Measurements from ENCODE around the gene LMTK2. TPM values are rescaled to one million over a fixed set of nuclear protein-coding genes. Genes with fewer than 3 reads are reported as not detected.
"Not testable (repeated sequence)": the region's sequence is repeated elsewhere in the genome, so short reads cannot be mapped to it uniquely, and the experiment has no call there.

The LMTK2 gene
- total RNA-seq, 1 donor from 2014 or later: 10.1 TPM

GRCh38 chr7:98217623-98218582, 111.2 kb downstream of the LMTK2 start:
- DNase-seq (ENCODE audit: low spot score): no peak

- DNase-seq (ENCODE audit: low spot score): not testable (repeated sequence)
Measured at GRCh38 chr7:98219382-98219781, 112.7 kb downstream of the LMTK2 start.

- no peak for DNase-seq (ENCODE audit: low spot score)
Measured at GRCh38 chr7:98221611-98222532, 115.2 kb downstream of the LMTK2 start.

- DNase-seq (ENCODE audit: low spot score): no peak
Measured at GRCh38 chr7:98222533-98223195, 116.0 kb downstream of the LMTK2 start.

- no peak for DNase-seq (ENCODE audit: low spot score)
Measured at GRCh38 chr7:98223351-98223897, 116.8 kb downstream of the LMTK2 start.

GRCh38 chr7:98223898-98224700, 117.4 kb downstream of the LMTK2 start:
- no peak for DNase-seq (ENCODE audit: low spot score)

GRCh38 chr7:98224701-98225181, 118.1 kb downstream of the LMTK2 start:
- no peak for DNase-seq (ENCODE audit: low spot score)

GRCh38 chr7:98225913-98226614, 119.4 kb downstream of the LMTK2 start:
- DNase-seq (ENCODE audit: low spot score): no peak

- DNase-seq (ENCODE audit: low spot score): no peak
Measured at GRCh38 chr7:98227939-98228338, 121.3 kb downstream of the LMTK2 start.

GRCh38 chr7:98228801-98229200, 122.1 kb downstream of the LMTK2 start:
- no peak for DNase-seq (ENCODE audit: low spot score)

GRCh38 chr7:98229441-98229840, 122.8 kb downstream of the LMTK2 start:
- no peak for DNase-seq (ENCODE audit: low spot score)

- DNase-seq (ENCODE audit: low spot score): no peak
Measured at GRCh38 chr7:98229991-98230745, 123.5 kb downstream of the LMTK2 start.

- DNase-seq (ENCODE audit: low spot score): no peak
Measured at GRCh38 chr7:98230746-98231471, 124.2 kb downstream of the LMTK2 start.

GRCh38 chr7:98231493-98232262, 125.0 kb downstream of the LMTK2 start:
- no peak for DNase-seq (ENCODE audit: low spot score)

GRCh38 chr7:98232263-98232585, 125.6 kb downstream of the LMTK2 start:
- no peak for DNase-seq (ENCODE audit: low spot score)

- DNase-seq (ENCODE audit: low spot score): no peak
Measured at GRCh38 chr7:98232799-98233198, 126.1 kb downstream of the LMTK2 start.

GRCh38 chr7:98233219-98234070, 126.8 kb downstream of the LMTK2 start:
- DNase-seq (ENCODE audit: low spot score): no peak

Data from umbilical cord (tissue), 2 donors.